Mucosa of descending colon (tissue), 3 donors: ENCODE data around the gene SLC7A6. TPM values are rescaled to one million over a fixed set of nuclear protein-coding genes. Genes with fewer than 3 reads are reported as not detected.

ENCODE experiments used
- ATAC-seq: fragments of 200-7000 bp; cut with Tn5 transposase; one replicate; pipeline ENCODE4 v1.9.1; 2020; ENCODE audit warnings: mild to moderate bottlenecking, moderate library complexity
- DNase-seq, 3 donors: peaks; one replicate each; pipeline ENCODE4 v3.0.0-alpha.2; 2020
- H3K36me3 ChIP-seq: fragments of 200-600 bp; one replicate; pipeline ENCODE4 v1.8.0; 2021; ENCODE audit warnings: low read depth, mild to moderate bottlenecking
- H3K4me1 ChIP-seq: fragments of 200-600 bp; one replicate; pipeline ENCODE4 v1.8.0; 2021; ENCODE audit warnings: low read depth, mild to moderate bottlenecking
- H3K4me3 ChIP-seq: fragments of 200-600 bp; one replicate; pipeline ENCODE4 v1.8.0; 2021; ENCODE audit warnings: mild to moderate bottlenecking
- H3K9me3 ChIP-seq: fragments of 200-600 bp; one replicate; pipeline ENCODE4 v1.8.0; 2021; ENCODE audit warnings: mild to moderate bottlenecking
- CTCF ChIP-seq: fragments of 200-600 bp; IDR thresholded peaks from one replicate; pipeline ENCODE4 v1.8.0; 2022; ENCODE audit warnings: antibody characterized with exemption, mild to moderate bottlenecking
- intact Hi-C, 2 donors: fragments of 100-400 bp; cut with DNase I in 1 of 2; cut with micrococcal nuclease in 1 of 2; formaldehyde crosslinking; loops; one replicate each; pipeline versions ENCODE4 v1.11.0 to v1.11.1; 2022; cut with DNase I, micrococcal nuclease
- total RNA-seq, 3 donors: library from RNA; stranded (reverse); fragmentation: NEBNext Ultra II Directional in 2 of 3; extraction: Animal tissue kit (Norgen Biotek cat#: 25700) in 2 of 3; gene quantifications; one replicate each; pipeline versions ENCODE4 v1.2.1 to v1.2.4, GENCODE V29; 2021 to 2023
- donor health status: DM: no; HTN: no; CAD: no; lungs with moderate emphysema.
- donor health status: DM: no; HTN: no; CAD: no.
- donor health status: DM: no; HTN: yes; CAD: no.

The SLC7A6 gene
- total RNA-seq, 3 donors from 2014 or later = 35.0 to 41.4 (median 37.2) TPM

GRCh38 chr16:68259007-68259825 is 5.1 kb upstream of the SLC7A6 start:
- Histone ChIP-seq H3K4me3 (no peak overlapping the region), H3K9me3 (no peaks in the 10 kb centered on the region), H3K36me3 (no peaks in the 10 kb centered on the region), H3K4me1 (peaks cover 21% of the 10 kb centered on the region)
- DNase-seq = no peak
- ATAC-seq = no peak
- intact Hi-C loops = no loop called here
- TF ChIP-seq CTCF = no peak

GRCh38 chr16:68263559-68264127 is 683 bp upstream of the SLC7A6 start:
- ATAC-seq (no peak), DNase-seq (no peak)
- no peaks in the 10 kb centered on the region for H3K36me3 ChIP-seq
- intact Hi-C loops = loop anchor here in 1 of 2 donors (5.0 kb wide), 1 partner anchor 64 kb away; no protein-coding TSS in a partner anchor
- peak overlapping the region; percentile 64 for H3K4me3 ChIP-seq
- H3K4me1 ChIP-seq = peaks cover 29% of the 10 kb centered on the region
- TF ChIP-seq CTCF = no peak
- H3K9me3 ChIP-seq = no peaks in the 10 kb centered on the region

- peak; percentile 69 for ATAC-seq
- no peaks in the 10 kb centered on the region for H3K36me3 ChIP-seq
- peak overlapping the region; percentile 64 for H3K4me3 ChIP-seq
- H3K9me3 ChIP-seq = no peaks in the 10 kb centered on the region
- peak; percentile 76 to 82 (median 81) for DNase-seq
- TF ChIP-seq CTCF = no peak
- intact Hi-C loops = no loop called here
- H3K4me1 ChIP-seq = peaks cover 36% of the 10 kb centered on the region
Measured at GRCh38 chr16:68265078-68265920, 973 bp downstream of the SLC7A6 start.

GRCh38 chr16:68267612-68268405 is 3.5 kb downstream of the SLC7A6 start:
- peaks cover 42% of the 10 kb centered on the region for H3K4me1 ChIP-seq
- TF ChIP-seq CTCF = no peak
- no peaks in the 10 kb centered on the region for H3K9me3 ChIP-seq
- intact Hi-C loops = no loop called here
- ATAC-seq (no peak), DNase-seq (peak in 1 of 3 donors; percentile 57)
- no peak overlapping the region for H3K4me3 ChIP-seq
- no peaks in the 10 kb centered on the region for H3K36me3 ChIP-seq

- ATAC-seq = no peak
- no peaks in the 10 kb centered on the region for H3K36me3 ChIP-seq
- DNase-seq = no peak
- no peak overlapping the region for H3K4me3 ChIP-seq
- peaks cover 45% of the 10 kb centered on the region for H3K4me1 ChIP-seq
- no peaks in the 10 kb centered on the region for H3K9me3 ChIP-seq
- no peak for TF ChIP-seq CTCF
- intact Hi-C loops = no loop called here
Measured at GRCh38 chr16:68269793-68270192, 5.5 kb downstream of the SLC7A6 start.
